ENCODE measurements around the gene RNF212. TPM values are rescaled to one million over a fixed set of nuclear protein-coding genes. Genes with fewer than 3 reads are reported as not detected.

Gene RNF212
- total and polyA plus RNA-seq, 12 donors: 0.21 to 2.1 (median 0.31) TPM; not detected in 4

DNA sequence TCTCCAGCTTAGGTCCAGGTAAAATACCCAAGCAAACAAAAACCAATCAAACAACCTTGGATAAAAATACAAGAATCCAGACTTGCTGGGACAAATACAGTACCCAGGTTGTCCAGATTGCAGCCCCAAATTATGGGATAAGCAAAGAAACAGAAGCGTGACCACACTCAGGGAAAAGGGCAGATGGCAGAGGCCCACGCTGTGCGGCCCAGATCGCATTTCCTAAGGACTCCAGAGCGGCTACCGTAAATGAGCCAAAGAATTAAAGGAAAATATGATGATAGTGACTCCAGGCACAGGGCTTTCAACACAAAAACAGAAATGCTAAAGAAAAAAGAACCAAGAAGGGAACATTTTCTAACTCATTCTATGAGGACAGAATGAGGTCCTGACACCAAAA lies 51.6 kb downstream of the RNF212 start:
- H3K9me3 ChIP-seq: no peaks in the 10 kb centered on the region
- H3K27me3 ChIP-seq: peaks cover 0 to 74% (median 56%) of the 10 kb centered on the region in 7 donors
- no peak overlapping the region for H3K4me3 ChIP-seq
- intact Hi-C loops (cut with DNase I): no loop called here
- DNase-seq: no peak
- TF ChIP-seq, protein P1, sequence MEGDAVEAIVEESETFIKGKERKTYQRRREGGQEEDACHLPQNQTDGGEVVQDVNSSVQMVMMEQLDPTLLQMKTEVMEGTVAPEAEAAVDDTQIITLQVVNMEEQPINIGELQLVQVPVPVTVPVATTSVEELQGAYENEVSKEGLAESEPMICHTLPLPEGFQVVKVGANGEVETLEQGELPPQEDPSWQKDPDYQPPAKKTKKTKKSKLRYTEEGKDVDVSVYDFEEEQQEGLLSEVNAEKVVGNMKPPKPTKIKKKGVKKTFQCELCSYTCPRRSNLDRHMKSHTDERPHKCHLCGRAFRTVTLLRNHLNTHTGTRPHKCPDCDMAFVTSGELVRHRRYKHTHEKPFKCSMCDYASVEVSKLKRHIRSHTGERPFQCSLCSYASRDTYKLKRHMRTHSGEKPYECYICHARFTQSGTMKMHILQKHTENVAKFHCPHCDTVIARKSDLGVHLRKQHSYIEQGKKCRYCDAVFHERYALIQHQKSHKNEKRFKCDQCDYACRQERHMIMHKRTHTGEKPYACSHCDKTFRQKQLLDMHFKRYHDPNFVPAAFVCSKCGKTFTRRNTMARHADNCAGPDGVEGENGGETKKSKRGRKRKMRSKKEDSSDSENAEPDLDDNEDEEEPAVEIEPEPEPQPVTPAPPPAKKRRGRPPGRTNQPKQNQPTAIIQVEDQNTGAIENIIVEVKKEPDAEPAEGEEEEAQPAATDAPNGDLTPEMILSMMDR (IDR thresholded peaks at IDR 0.05): no peak
- H3K27ac ChIP-seq: no peak overlapping the region
- 55 to 83% methylated on average over 6 of the region's 6 CpGs for WGBS, 2 donors
- H3K4me1 ChIP-seq: peaks cover 0 to 8% (median 0%) of the 10 kb centered on the region in 9 donors
- no peak for ATAC-seq
- no peaks in the 10 kb centered on the region for H3K36me3 ChIP-seq

DNA sequence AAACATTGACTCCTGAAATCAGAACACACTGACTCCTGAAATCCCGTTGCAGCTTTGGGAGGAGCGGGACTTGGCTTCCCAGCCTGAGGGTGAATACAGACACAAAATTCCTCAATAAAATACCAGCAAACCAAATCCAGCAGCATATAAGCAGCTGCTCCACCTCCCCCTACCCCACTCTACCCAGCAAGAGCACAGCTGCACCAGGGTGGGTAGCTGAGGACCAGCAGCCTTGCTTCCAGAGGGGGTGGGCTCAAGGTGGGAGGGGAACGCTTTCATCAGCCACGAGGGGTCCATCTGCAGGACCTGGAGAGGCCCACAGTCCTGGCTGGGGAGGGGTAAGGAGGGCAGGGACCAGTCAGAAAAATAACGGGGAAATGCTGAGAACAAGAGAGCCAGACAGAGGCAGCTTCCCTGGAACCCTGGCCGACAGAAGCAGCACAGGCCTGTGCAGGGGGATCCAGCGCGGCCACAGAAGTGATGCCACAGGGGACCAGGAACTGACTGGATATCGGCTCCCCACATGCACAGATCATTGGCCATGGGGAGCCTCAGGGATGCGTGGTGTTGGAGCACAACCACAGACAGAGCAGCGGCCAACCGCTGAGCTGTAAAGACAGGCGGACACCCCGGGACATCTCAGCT lies 52.2 kb downstream of the RNF212 start:
- peaks cover 0 to 76% (median 56%) of the 10 kb centered on the region in 7 donors for H3K27me3 ChIP-seq
- WGBS, 2 donors: 79 to 81% methylated on average over 14 of the region's 14 CpGs

DNA sequence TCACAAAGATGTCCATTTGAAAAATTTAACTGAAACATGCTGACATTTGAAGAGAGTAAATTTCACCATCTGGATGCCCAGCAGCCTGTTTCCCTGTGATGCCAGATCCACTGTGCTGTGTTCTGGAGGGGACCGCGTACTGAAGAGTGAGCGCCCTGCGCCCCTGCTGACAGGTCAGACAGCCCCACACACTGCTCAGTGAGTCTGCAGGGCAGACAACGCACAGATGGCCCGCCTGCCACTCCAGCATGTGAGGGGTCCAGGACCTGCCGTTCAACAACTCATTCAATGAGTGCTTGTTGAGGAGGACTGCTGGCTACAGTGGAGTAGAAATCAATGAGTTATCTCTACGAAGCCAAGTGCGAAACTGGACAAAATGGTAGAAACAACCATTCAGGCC lies 52.7 kb downstream of the RNF212 start:
- Histone ChIP-seq H3K36me3 (no peaks in the 10 kb centered on the region), H3K27me3 (peaks cover 0 to 78% (median 60%) of the 10 kb centered on the region in 7 donors), H3K4me1 (peaks cover 0 to 13% (median 5%) of the 10 kb centered on the region in 9 donors), H3K9me3 (no peaks in the 10 kb centered on the region), H3K27ac (no peak overlapping the region), H3K4me3 (no peak overlapping the region)
- DNase-seq (no peak), ATAC-seq (no peak)
- TF ChIP-seq, protein P1 (IDR thresholded peaks at IDR 0.05): no peak
- intact Hi-C loops (cut with DNase I): no loop called here
- 90 to 91% methylated on average over 9 of the region's 9 CpGs for WGBS, 2 donors

More for the DNA sequence above, 52.2 kb downstream of the RNF212 start:
- TF ChIP-seq, protein P1 (IDR thresholded peaks at IDR 0.05): no peak
- DNase-seq: no peak
- H3K27ac ChIP-seq: no peak overlapping the region
- H3K4me3 ChIP-seq: no peak overlapping the region
- no peaks in the 10 kb centered on the region for H3K9me3 ChIP-seq
- intact Hi-C loops (cut with DNase I): no loop called here
- no peaks in the 10 kb centered on the region for H3K36me3 ChIP-seq
- no peak for ATAC-seq
- H3K4me1 ChIP-seq: peaks cover 0 to 8% (median 0%) of the 10 kb centered on the region in 9 donors

DNA sequence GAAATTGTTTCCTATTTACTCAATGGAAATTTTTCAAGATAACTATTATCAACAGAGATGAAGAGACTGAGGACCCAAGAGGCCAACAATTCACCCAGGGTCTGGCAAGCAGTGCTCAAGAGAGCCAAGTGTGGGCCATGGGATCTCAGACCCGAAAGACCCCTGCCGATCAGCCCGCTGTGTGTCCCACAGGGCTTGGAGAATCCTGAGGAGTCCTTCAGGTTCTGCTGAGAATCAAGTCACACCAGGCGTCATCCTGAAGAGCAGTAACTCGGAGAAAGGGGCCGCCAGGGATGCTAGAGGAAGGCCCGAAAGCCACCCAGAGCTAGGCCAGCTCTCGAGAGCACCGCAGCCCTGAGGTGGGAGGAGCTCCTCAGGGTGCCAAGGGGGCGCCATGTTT lies 53.2 kb downstream of the RNF212 start:
- ATAC-seq (no peak), DNase-seq (no peak)
- Histone ChIP-seq H3K4me3 (no peak overlapping the region), H3K27me3 (peaks cover 0 to 78% (median 60%) of the 10 kb centered on the region in 7 donors), H3K36me3 (no peaks in the 10 kb centered on the region), H3K9me3 (no peaks in the 10 kb centered on the region), H3K27ac (no peak overlapping the region), H3K4me1 (peaks cover 0 to 17% (median 7%) of the 10 kb centered on the region in 9 donors)
- intact Hi-C loops (cut with DNase I): no loop called here
- 55 to 86% methylated on average over 10 of the region's 10 CpGs for WGBS, 2 donors
- TF ChIP-seq, protein P1 (IDR thresholded peaks at IDR 0.05): no peak
